Uterus (tissue), 4 donors: ENCODE measurements around the gene WBP2. TPM values are rescaled to one million over a fixed set of nuclear protein-coding genes. Genes with fewer than 3 reads are reported as not detected.

Experiments
- DNase-seq, 2 donors: peaks; one replicate each; pipeline ENCODE4 v3.0.0-alpha.2; 2019 to 2020
- H3K27ac ChIP-seq, 2 donors: fragments of 200-600 bp; sonication (generic); 1 replicate in 1 of 2; 2 replicates in 1 of 2; pipeline ENCODE4 v1.5.1; 2016 to 2018
- H3K27me3 ChIP-seq, 2 donors: fragments of 200-600 bp; sonication (generic); one replicate each; pipeline ENCODE4 v1.5.1; 2018 to 2019; ENCODE audit warnings: control low read depth in 1 of 2
- H3K36me3 ChIP-seq, 2 donors: fragments of 200-600 bp; sonication (generic); one replicate each; pipeline ENCODE4 v1.5.1; 2019; ENCODE audit warnings: control low read depth in 1 of 2
- H3K4me1 ChIP-seq, 2 donors: fragments of 200-600 bp; sonication (generic); one replicate each; pipeline ENCODE4 v1.5.1; 2018 to 2019; ENCODE audit warnings: control low read depth in 1 of 2
- H3K4me3 ChIP-seq, 2 donors: fragments of 200-600 bp; sonication (generic); 1 replicate in 1 of 2; 2 replicates in 1 of 2; pipeline ENCODE4 v1.5.1; 2018 to 2019; ENCODE audit warnings: mild to moderate bottlenecking in 1 of 2
- H3K9me3 ChIP-seq, 2 donors: fragments of 200-600 bp; sonication (generic); one replicate each; pipeline ENCODE4 v1.5.1; 2019; ENCODE audit warnings: control low read depth in 1 of 2
- POLR2A ChIP-seq, 2 donors: fragments of 450-650 bp; IDR thresholded peaks; one replicate each; pipeline ENCODE4 v1.6.1; 2016; ENCODE audit warnings: antibody characterized with exemption in 2 of 2, mild to moderate bottlenecking in 1 of 2, moderate library complexity in 1 of 2
- intact Hi-C: fragments of 100-400 bp; cut with DNase I; formaldehyde crosslinking; loops from one replicate; pipeline ENCODE4 v1.15.1; 2023; ENCODE audit warnings: low total_unique reads
- total RNA-seq, 4 donors: library from RNA; depleted of rRNA in 3 of 4; stranded (reverse); fragments of >200 nt in 3 of 4; gene quantifications; one replicate each; pipeline versions ENCODE4 v1.1.0 to v1.2.4, GENCODE V29; 2014 to 2023
- TF ChIP-seq, protein P1 (sequence below), 4 experiments: fragments of 200-600 bp in 2 of 4; fragments of 450-650 bp in 2 of 4; sonication (generic) in 2 of 4; IDR thresholded peaks; one replicate each; pipeline ENCODE4 v1.5.1; 2016 to 2019; ENCODE audit warnings: antibody characterized with exemption in 4 of 4, mild to moderate bottlenecking in 2 of 4, moderate library complexity in 1 of 4
- donor health status: DM: yes; HTN: yes; CAD: no.

The WBP2 gene
- total RNA-seq, 4 donors from 2014 or later, result 19.7 to 115 (median 34.5) TPM

DNA sequence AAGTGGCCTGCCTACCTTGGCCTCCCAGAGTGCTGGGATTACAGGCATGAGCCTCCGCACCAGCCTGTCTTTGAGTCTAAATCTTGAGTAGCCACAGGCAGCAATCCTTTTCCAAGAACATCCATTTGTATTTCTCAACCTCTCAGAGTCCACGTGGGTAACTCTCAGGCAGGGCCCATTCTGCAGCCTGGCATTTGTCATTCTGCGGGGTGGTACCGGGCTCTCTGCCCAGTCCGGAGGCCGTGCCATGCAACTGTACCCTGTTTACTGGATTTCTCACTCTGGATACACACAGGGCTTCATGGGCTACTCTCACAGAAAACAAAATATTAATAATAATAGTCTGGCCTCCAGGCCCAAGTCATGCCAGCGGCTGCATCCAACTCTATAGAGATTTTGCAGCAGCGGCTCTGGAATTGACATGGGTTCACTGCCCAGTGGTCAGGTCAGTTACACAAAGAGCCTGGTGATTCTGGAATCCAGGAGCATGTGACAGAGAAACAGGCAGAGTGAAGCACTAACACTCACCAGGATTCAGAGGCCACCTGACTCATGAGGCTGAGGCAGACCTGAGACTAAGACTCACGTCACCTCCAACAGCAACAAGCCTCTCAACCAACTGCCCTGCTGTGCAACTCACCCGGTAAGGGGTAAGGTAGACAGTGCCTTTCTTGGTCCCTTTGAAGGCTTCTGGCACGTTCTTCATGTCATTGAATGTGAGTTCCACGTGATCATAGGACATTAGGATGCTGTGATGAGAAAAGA, 4.0 kb downstream of the WBP2 start:
- intact Hi-C loops, result no loop called here
- H3K9me3 ChIP-seq, result no peaks in the 10 kb centered on the region
- no peak for DNase-seq
- no peak overlapping the region for H3K27ac ChIP-seq
- H3K4me1 ChIP-seq, result peaks cover 0 to 6% of the 10 kb centered on the region in 2 donors
- H3K36me3 ChIP-seq, result no peaks in the 10 kb centered on the region
- H3K27me3 ChIP-seq, result no peaks in the 10 kb centered on the region
- H3K4me3 ChIP-seq, result no peak overlapping the region
- TF ChIP-seq, protein P1, sequence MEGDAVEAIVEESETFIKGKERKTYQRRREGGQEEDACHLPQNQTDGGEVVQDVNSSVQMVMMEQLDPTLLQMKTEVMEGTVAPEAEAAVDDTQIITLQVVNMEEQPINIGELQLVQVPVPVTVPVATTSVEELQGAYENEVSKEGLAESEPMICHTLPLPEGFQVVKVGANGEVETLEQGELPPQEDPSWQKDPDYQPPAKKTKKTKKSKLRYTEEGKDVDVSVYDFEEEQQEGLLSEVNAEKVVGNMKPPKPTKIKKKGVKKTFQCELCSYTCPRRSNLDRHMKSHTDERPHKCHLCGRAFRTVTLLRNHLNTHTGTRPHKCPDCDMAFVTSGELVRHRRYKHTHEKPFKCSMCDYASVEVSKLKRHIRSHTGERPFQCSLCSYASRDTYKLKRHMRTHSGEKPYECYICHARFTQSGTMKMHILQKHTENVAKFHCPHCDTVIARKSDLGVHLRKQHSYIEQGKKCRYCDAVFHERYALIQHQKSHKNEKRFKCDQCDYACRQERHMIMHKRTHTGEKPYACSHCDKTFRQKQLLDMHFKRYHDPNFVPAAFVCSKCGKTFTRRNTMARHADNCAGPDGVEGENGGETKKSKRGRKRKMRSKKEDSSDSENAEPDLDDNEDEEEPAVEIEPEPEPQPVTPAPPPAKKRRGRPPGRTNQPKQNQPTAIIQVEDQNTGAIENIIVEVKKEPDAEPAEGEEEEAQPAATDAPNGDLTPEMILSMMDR (IDR thresholded peaks at IDR 0.05), result no peak
- no peak for TF ChIP-seq POLR2A (IDR thresholded peaks at IDR 0.05)

GRCh38 chr17:75849724-75850123, 5.4 kb downstream of the WBP2 start:
- DNase-seq, result no peak
- no peaks in the 10 kb centered on the region for H3K36me3 ChIP-seq
- H3K4me3 ChIP-seq, result no peak overlapping the region
- intact Hi-C loops, result loop anchor here (10.0 kb wide), 1 partner anchor 45 kb away; the partner anchor contains the start of gene TRIM65
- no peaks in the 10 kb centered on the region for H3K27me3 ChIP-seq
- H3K4me1 ChIP-seq, result peaks cover 4 to 14% of the 10 kb centered on the region in 2 donors
- H3K9me3 ChIP-seq, result no peaks in the 10 kb centered on the region
- TF ChIP-seq, protein P1 (IDR thresholded peaks at IDR 0.05), result no peak
- TF ChIP-seq POLR2A (IDR thresholded peaks at IDR 0.05), result no peak
- peak overlapping the region; percentile 36 to 50 for H3K27ac ChIP-seq

DNA sequence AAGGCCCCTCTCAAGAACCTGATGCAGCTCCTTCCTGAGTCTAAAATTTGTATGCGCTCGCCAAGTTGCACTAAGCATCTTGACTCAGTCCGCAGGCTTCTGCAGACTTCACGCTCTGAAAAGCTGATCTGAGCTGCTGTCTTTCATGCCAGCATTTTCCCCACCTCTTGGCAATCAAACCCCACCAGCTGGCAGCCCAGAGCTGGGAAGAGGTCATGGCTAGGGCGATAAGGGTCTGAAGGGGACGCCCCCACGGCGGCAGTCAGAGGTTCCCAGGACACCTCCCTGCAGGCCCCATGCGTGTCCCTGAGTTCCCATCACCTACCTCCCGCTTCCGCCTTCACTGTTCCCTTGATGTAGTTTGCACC, 5.9 kb downstream of the WBP2 start:
- H3K4me1 ChIP-seq, result peaks cover 4 to 14% of the 10 kb centered on the region in 2 donors
- H3K9me3 ChIP-seq, result no peaks in the 10 kb centered on the region
- intact Hi-C loops, result loop anchor here (10.0 kb wide), 1 partner anchor 46 kb away; the partner anchor contains the start of gene TRIM65
- H3K27ac ChIP-seq, result peak overlapping the region in 1 of 2 donors; percentile 50
- H3K36me3 ChIP-seq, result no peaks in the 10 kb centered on the region
- no peaks in the 10 kb centered on the region for H3K27me3 ChIP-seq
- no peak for DNase-seq
- H3K4me3 ChIP-seq, result no peak overlapping the region
- TF ChIP-seq, protein P1 (IDR thresholded peaks at IDR 0.05), result no peak
- TF ChIP-seq POLR2A (IDR thresholded peaks at IDR 0.05), result no peak

GRCh38 chr17:75848523-75849278, 6.4 kb downstream of the WBP2 start:
- H3K36me3 ChIP-seq, result no peaks in the 10 kb centered on the region
- no peak overlapping the region for H3K4me3 ChIP-seq
- no peaks in the 10 kb centered on the region for H3K27me3 ChIP-seq
- intact Hi-C loops, result loop anchor here (10.0 kb wide), 1 partner anchor 46 kb away; the partner anchor contains the start of gene TRIM65
- H3K4me1 ChIP-seq, result peaks cover 4 to 14% of the 10 kb centered on the region in 2 donors
- H3K9me3 ChIP-seq, result no peaks in the 10 kb centered on the region
- DNase-seq, result peak; percentile 68 to 83
- peak overlapping the region; percentile 48 to 50 for H3K27ac ChIP-seq
- TF ChIP-seq POLR2A (IDR thresholded peaks at IDR 0.05), result no peak
- TF ChIP-seq, protein P1 (IDR thresholded peaks at IDR 0.05), result peak; percentile 30 to 56 (median 54)
